Measurements from ENCODE around the gene PHYH.

Gene PHYH

GRCh38 chr10:13299437-13300287 is at the start of gene PHYH:
Gene PHYH, minus strand, starts transcription at chr10:13300064. Its CDS starts 22 bp downstream, at chr10:13300042.
- H3K27me3 ChIP-seq (ENCODE audit: control insufficient read depth in 2 of 2, insufficient read depth in 2 of 2, low read length in 2 of 2), result no peaks in the 10 kb centered on the region
- H3K36me3 ChIP-seq (ENCODE audit: control insufficient read depth in 2 of 2, insufficient read depth in 2 of 2, low read length in 2 of 2), result peaks cover 3 to 5% of the 10 kb centered on the region in 2 donors
- H3K9me3 ChIP-seq (ENCODE audit: control insufficient read depth in 2 of 2, low read length in 2 of 2), result no peaks in the 10 kb centered on the region
- peak within 1 kb of the TSS; percentile 91 to 94 for H3K27ac ChIP-seq (ENCODE audit: low read depth in 2 of 2, low read length in 2 of 2)
- peak within 1 kb of the TSS; percentile 82 to 84 for H3K4me3 ChIP-seq (ENCODE audit: low read length in 2 of 2)
- peak within 1 kb of the TSS; percentile 72 to 98 for H3K9ac ChIP-seq (ENCODE audit: low read depth in 1 of 2, low read length in 2 of 2)
- peaks cover 3 to 14% of the 10 kb centered on the region in 2 donors for H3K4me1 ChIP-seq (ENCODE audit: control insufficient read depth in 2 of 2, insufficient read depth in 2 of 2, low read length in 2 of 2)

GRCh38 chr10:13348216-13349017 is 48.6 kb upstream of the PHYH start, which contains the start of gene SEPHS1:
Gene SEPHS1, minus strand, starts transcription at chr10:13348293. Its CDS starts 3,343 bp downstream, at chr10:13344950.
- no peaks in the 10 kb centered on the region for H3K36me3 ChIP-seq (ENCODE audit: control insufficient read depth in 2 of 2, insufficient read depth in 2 of 2, low read length in 2 of 2)
- H3K4me3 ChIP-seq (ENCODE audit: low read length in 2 of 2), result peak within 1 kb of the TSS; percentile 77 to 89
- peaks cover 0 to 3% of the 10 kb centered on the region in 2 donors for H3K27me3 ChIP-seq (ENCODE audit: control insufficient read depth in 2 of 2, insufficient read depth in 2 of 2, low read length in 2 of 2)
- peak within 1 kb of the TSS; percentile 88 for H3K27ac ChIP-seq (ENCODE audit: low read depth in 2 of 2, low read length in 2 of 2)
- H3K9ac ChIP-seq (ENCODE audit: low read depth in 1 of 2, low read length in 2 of 2), result peak within 1 kb of the TSS; percentile 79 to 87
- H3K4me1 ChIP-seq (ENCODE audit: control insufficient read depth in 2 of 2, insufficient read depth in 2 of 2, low read length in 2 of 2), result peaks cover 16 to 22% of the 10 kb centered on the region in 2 donors
- H3K9me3 ChIP-seq (ENCODE audit: control insufficient read depth in 2 of 2, low read length in 2 of 2), result no peaks in the 10 kb centered on the region

GRCh38 chr10:13347500-13348156 is 47.8 kb upstream of the PHYH start:
- peak overlapping the region; percentile 77 to 80 for H3K4me3 ChIP-seq (ENCODE audit: low read length in 2 of 2)
- H3K36me3 ChIP-seq (ENCODE audit: control insufficient read depth in 2 of 2, insufficient read depth in 2 of 2, low read length in 2 of 2), result no peaks in the 10 kb centered on the region
- H3K4me1 ChIP-seq (ENCODE audit: control insufficient read depth in 2 of 2, insufficient read depth in 2 of 2, low read length in 2 of 2), result peaks cover 16 to 22% of the 10 kb centered on the region in 2 donors
- H3K27me3 ChIP-seq (ENCODE audit: control insufficient read depth in 2 of 2, insufficient read depth in 2 of 2, low read length in 2 of 2), result peaks cover 0 to 3% of the 10 kb centered on the region in 2 donors
- no peaks in the 10 kb centered on the region for H3K9me3 ChIP-seq (ENCODE audit: control insufficient read depth in 2 of 2, low read length in 2 of 2)
- H3K9ac ChIP-seq (ENCODE audit: low read depth in 1 of 2, low read length in 2 of 2), result peak overlapping the region; percentile 72 to 87
- peak overlapping the region; percentile 88 for H3K27ac ChIP-seq (ENCODE audit: low read depth in 2 of 2, low read length in 2 of 2)

GRCh38 chr10:13347043-13347499 is 47.2 kb upstream of the PHYH start:
- no peaks in the 10 kb centered on the region for H3K36me3 ChIP-seq (ENCODE audit: control insufficient read depth in 2 of 2, insufficient read depth in 2 of 2, low read length in 2 of 2)
- peaks cover 16 to 22% of the 10 kb centered on the region in 2 donors for H3K4me1 ChIP-seq (ENCODE audit: control insufficient read depth in 2 of 2, insufficient read depth in 2 of 2, low read length in 2 of 2)

DNA sequence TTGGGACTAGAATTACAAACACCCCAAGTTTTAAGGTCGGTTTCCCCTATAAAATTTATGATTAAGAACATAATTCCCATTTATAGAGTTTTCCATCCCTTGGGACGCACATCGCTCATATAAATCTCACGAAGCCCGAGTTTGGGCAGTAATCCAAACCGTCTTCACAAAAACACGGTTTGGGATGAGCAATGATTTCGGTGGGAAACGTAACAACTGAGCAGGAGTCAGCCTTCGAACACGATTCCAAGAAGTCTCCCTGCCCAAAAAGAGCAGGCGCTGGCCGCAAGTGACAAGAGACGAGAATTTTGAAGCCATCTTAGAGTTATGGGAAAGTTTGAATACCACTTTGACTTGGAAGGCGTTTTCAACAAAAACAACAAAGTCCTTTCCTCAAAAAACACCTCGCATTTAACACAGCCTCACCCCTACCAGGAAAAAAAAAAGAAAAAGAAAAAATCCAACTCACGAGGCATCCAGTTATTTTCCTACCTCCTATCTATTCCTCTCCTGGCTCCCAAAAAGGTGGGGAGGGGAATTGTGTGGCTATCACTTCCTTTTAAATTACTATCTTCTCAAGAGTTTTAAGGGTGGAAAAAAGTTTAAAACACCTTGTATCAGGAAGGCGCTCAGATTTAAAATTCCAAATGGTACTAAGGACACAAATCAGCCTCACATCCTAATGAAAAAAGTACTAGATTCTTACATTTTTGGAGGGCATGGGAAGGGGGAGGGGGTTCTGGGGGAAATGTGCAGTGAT is 46.6 kb upstream of the PHYH start:
- no peaks in the 10 kb centered on the region for H3K9me3 ChIP-seq (ENCODE audit: control insufficient read depth in 2 of 2, low read length in 2 of 2)
- peaks cover 16 to 22% of the 10 kb centered on the region in 2 donors for H3K4me1 ChIP-seq (ENCODE audit: control insufficient read depth in 2 of 2, insufficient read depth in 2 of 2, low read length in 2 of 2)
- peak overlapping the region; percentile 72 to 87 for H3K9ac ChIP-seq (ENCODE audit: low read depth in 1 of 2, low read length in 2 of 2)
- peak overlapping the region; percentile 77 to 80 for H3K4me3 ChIP-seq (ENCODE audit: low read length in 2 of 2)
- peaks cover 0 to under 1% of the 10 kb centered on the region in 2 donors for H3K27me3 ChIP-seq (ENCODE audit: control insufficient read depth in 2 of 2, insufficient read depth in 2 of 2, low read length in 2 of 2)
- no peaks in the 10 kb centered on the region for H3K36me3 ChIP-seq (ENCODE audit: control insufficient read depth in 2 of 2, insufficient read depth in 2 of 2, low read length in 2 of 2)
- H3K27ac ChIP-seq (ENCODE audit: low read depth in 2 of 2, low read length in 2 of 2), result peak overlapping the region; percentile 88

More at GRCh38 chr10:13347043-13347499, 47.2 kb upstream of the PHYH start:
- H3K4me3 ChIP-seq (ENCODE audit: low read length in 2 of 2), result peak overlapping the region; percentile 77 to 80
- H3K27me3 ChIP-seq (ENCODE audit: control insufficient read depth in 2 of 2, insufficient read depth in 2 of 2, low read length in 2 of 2), result peaks cover 0 to 3% of the 10 kb centered on the region in 2 donors
- H3K27ac ChIP-seq (ENCODE audit: low read depth in 2 of 2, low read length in 2 of 2), result peak overlapping the region; percentile 88
- peak overlapping the region; percentile 72 to 87 for H3K9ac ChIP-seq (ENCODE audit: low read depth in 1 of 2, low read length in 2 of 2)
- no peaks in the 10 kb centered on the region for H3K9me3 ChIP-seq (ENCODE audit: control insufficient read depth in 2 of 2, low read length in 2 of 2)

- Histone ChIP-seq H3K4me1 (ENCODE audit: control insufficient read depth in 2 of 2, insufficient read depth in 2 of 2, low read length in 2 of 2) (peaks cover 13 to 14% of the 10 kb centered on the region in 2 donors), H3K27me3 (ENCODE audit: control insufficient read depth in 2 of 2, insufficient read depth in 2 of 2, low read length in 2 of 2) (no peaks in the 10 kb centered on the region), H3K36me3 (ENCODE audit: control insufficient read depth in 2 of 2, insufficient read depth in 2 of 2, low read length in 2 of 2) (peaks cover 4 to 9% of the 10 kb centered on the region in 2 donors), H3K27ac (ENCODE audit: low read depth in 2 of 2, low read length in 2 of 2) (no peak overlapping the region), H3K9ac (ENCODE audit: low read depth in 1 of 2, low read length in 2 of 2) (no peak overlapping the region), H3K9me3 (ENCODE audit: control insufficient read depth in 2 of 2, low read length in 2 of 2) (no peaks in the 10 kb centered on the region), H3K4me3 (ENCODE audit: low read length in 2 of 2) (no peak overlapping the region)
Observed at GRCh38 chr10:13340626-13341376, 40.9 kb upstream of the PHYH start.

- no peaks in the 10 kb centered on the region for H3K27me3 ChIP-seq (ENCODE audit: control insufficient read depth in 2 of 2, insufficient read depth in 2 of 2, low read length in 2 of 2)
- H3K4me3 ChIP-seq (ENCODE audit: low read length in 2 of 2), result no peak overlapping the region
- no peaks in the 10 kb centered on the region for H3K9me3 ChIP-seq (ENCODE audit: control insufficient read depth in 2 of 2, low read length in 2 of 2)
- peak overlapping the region in 1 of 2 donors; percentile 20 for H3K27ac ChIP-seq (ENCODE audit: low read depth in 2 of 2, low read length in 2 of 2)
- H3K36me3 ChIP-seq (ENCODE audit: control insufficient read depth in 2 of 2, insufficient read depth in 2 of 2, low read length in 2 of 2), result peaks cover 4 to 9% of the 10 kb centered on the region in 2 donors
- no peak overlapping the region for H3K9ac ChIP-seq (ENCODE audit: low read depth in 1 of 2, low read length in 2 of 2)
- H3K4me1 ChIP-seq (ENCODE audit: control insufficient read depth in 2 of 2, insufficient read depth in 2 of 2, low read length in 2 of 2), result peaks cover 11 to 12% of the 10 kb centered on the region in 2 donors
Observed at GRCh38 chr10:13340068-13340467, 40.2 kb upstream of the PHYH start.

DNA sequence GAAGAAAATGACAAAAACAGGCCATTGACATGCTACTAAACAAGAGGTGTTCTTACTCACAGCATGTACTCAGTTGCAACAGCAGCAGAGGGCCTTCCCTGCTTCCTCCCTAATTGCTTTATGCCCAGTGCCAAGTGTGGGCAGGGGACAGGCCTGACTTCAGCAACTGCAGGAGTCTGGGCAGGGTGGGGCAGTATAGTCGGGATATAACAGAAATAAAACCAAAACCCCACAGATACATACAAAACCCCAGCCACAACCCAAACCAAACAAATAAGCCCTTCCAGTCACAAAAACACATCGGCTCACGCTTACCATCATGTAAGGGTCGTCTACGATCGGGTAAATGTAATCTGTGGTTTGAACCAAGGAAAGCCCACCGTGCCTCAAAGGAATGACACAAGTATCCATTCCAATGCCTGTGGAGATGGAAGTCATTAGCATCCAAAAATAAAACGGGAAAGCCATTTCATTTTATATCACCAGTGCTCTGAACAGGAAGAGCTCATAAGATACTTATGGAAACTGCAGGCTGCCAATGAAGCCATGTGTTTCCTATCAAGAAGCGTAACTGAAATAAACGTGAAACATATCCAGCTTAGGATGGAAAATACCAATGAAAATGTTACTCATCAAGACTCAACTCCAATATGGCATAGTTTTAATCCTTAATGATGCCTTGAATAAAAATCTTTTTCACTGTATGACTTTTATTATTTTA is 38.7 kb upstream of the PHYH start:
- peak overlapping the region in 1 of 2 donors; percentile 23 for H3K4me3 ChIP-seq (ENCODE audit: low read length in 2 of 2)
- H3K27me3 ChIP-seq (ENCODE audit: control insufficient read depth in 2 of 2, insufficient read depth in 2 of 2, low read length in 2 of 2), result no peaks in the 10 kb centered on the region
- H3K36me3 ChIP-seq (ENCODE audit: control insufficient read depth in 2 of 2, insufficient read depth in 2 of 2, low read length in 2 of 2), result peaks cover 7 to 19% of the 10 kb centered on the region in 2 donors
- H3K27ac ChIP-seq (ENCODE audit: low read depth in 2 of 2, low read length in 2 of 2), result peak overlapping the region; percentile 30 to 67
- no peak overlapping the region for H3K9ac ChIP-seq (ENCODE audit: low read depth in 1 of 2, low read length in 2 of 2)
- H3K9me3 ChIP-seq (ENCODE audit: control insufficient read depth in 2 of 2, low read length in 2 of 2), result no peaks in the 10 kb centered on the region
- H3K4me1 ChIP-seq (ENCODE audit: control insufficient read depth in 2 of 2, insufficient read depth in 2 of 2, low read length in 2 of 2), result peaks cover 10 to 11% of the 10 kb centered on the region in 2 donors
